HG03039 (cell line): Measurements from ENCODE around the gene C16orf78.

Source experiments
- ATAC-seq: cut with Tn5 transposase; IDR thresholded peaks from one replicate; pipeline ENCODE4 v1.9.1; 2021; ENCODE audit warnings: mild to moderate bottlenecking, moderate library complexity; ENCODE audit not compliant: unreplicated experiment

C16orf78 gene

GRCh38 chr16:49382916-49383315 lies 9.3 kb downstream of the C16orf78 start:
- ATAC-seq, result no peak

DNA sequence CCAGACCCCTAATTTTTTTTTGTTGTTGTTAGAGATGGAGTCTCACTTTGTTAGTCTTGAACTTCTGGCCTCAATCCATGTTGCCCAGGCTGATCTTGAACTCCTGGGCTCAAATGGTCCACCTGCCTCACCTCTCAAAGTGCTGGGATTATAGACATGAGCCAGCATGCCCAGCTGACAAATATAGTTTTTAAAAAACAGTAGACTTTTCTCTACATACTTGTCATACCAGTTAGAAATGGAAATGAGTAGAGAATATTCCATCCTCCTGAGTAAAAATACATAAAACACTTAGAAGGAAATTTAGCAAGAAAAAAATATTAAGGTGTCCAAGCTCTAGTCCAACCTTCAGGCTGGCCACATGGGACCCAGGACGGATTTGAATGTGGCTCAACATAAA lies 21.4 kb downstream of the C16orf78 start:
- no peak for ATAC-seq

DNA sequence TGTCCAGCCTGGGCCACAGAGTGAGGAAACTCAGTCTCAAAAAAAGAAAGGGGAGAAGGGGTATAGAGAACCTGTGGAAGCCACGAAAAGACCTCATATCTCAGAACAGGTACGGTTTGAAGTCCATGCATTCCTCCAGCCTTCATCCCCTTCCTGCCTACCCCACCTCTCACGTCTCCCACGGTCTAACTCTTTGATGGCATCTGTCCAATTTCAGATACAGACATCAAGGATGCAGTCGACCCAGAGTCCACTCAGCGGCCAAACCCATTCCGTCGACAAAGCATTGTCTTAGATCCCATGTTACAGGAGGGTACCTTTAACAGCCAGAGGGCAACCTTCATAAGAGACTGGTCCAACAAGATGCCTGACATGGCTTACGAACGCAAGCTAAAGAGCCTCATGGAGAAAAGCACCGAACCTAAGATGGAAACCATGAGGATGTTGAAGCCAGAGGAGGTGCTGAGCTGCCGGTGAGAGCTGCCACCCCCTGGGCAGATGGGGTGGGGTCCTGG lies 22.7 kb downstream of the C16orf78 start:
- ATAC-seq, result no peak

DNA sequence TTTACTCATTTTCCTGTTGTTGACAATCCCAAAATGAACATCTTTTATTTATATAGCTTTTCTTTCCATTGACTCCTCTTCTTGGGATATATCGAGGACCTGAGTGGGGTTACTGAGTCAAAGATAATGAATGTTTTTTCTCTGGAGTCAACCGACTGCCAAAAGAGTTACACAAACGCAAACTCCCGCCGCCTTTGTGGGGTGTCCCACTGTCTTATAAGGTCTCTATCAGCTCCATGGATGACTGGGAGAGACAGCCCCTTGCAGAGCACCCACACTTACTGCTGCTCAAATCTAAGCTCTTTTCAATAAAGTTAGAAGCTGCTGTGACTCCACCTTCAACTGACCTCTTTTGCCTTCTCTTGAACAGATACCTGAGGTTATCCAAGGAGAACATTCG lies 25.2 kb downstream of the C16orf78 start:
- ATAC-seq, result no peak

DNA sequence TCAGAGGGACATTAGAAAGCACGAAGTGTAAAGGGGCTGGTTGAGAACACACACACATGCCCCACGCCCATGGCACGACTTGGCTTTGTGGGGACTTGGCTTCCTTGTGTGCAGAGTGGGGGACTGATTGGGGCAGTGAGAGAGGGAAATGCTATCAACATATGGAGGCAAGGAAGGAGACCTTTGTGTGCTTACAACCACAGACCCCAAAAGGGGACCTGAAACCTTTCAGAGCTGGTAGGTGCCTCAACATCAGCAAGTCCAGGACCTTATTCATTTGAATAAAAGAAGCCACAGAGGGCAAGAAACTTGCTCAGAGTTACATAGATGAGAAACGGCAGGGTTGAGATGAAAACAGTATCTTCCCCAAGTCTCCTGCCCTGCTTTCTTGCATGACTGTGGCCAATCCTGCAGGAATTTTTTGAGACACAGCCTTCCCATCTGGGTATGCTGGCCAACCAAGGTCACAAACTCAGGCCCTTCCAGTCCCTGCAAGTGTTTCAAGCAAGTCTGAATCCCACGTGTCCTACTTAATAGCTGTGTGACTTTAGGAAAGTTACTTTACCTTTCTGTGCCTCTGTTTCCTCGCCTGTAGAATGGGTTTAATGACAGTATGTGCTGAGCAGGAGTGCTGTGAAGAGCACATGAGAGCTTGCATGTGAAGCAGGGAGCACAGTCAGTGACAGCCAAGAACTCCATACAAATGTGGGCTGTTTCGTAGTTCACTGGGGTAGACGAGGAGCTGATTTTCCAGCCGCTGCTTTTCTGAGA lies 26.2 kb downstream of the C16orf78 start:
- ATAC-seq, result peak; percentile 98

GRCh38 chr16:49400611-49401010 lies 27.0 kb downstream of the C16orf78 start:
- ATAC-seq, result no peak

- ATAC-seq, result no peak
Observed at GRCh38 chr16:49405123-49405522, 31.5 kb downstream of the C16orf78 start.

DNA sequence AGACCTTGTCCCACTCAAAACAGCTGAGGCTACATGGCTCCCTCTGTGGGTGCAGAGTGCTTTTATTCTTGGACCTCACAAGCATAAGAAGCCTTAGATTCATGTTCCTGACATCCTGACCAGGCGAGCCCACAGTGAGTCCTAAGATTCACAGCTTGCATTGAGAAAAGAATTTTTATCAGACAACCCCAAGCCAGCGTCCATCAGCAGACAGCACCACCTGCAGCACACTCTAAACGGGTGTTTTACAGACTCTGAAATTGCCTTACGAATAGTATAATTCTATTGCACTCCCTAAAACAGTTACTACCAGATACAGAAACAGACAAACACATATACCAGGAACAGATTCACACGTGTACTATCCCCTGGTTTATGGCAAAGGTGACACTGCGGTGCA lies 31.9 kb downstream of the C16orf78 start:
- no peak for ATAC-seq

- peak; percentile 96 for ATAC-seq
Observed at GRCh38 chr16:49407873-49408550, 34.4 kb downstream of the C16orf78 start.

DNA sequence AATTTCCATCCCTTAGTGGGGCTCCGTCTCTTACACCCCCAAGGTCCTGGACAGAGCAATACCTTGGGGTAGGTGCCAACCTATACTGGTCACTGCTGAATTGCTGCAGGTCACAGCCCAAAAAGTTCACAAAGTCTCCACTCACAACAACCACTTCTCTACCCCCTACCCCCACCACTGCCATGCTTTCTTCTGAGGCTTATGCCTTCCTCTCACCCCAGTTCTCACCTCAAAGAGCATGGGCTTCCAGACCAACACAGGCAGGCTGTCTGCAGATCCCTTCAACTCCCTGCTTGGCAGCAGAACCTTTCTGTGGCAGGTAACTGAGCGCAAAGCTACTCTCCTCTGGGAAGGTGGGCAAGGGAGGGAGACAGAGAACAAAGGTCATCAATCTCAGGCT lies 35.5 kb downstream of the C16orf78 start:
- no peak for ATAC-seq

DNA sequence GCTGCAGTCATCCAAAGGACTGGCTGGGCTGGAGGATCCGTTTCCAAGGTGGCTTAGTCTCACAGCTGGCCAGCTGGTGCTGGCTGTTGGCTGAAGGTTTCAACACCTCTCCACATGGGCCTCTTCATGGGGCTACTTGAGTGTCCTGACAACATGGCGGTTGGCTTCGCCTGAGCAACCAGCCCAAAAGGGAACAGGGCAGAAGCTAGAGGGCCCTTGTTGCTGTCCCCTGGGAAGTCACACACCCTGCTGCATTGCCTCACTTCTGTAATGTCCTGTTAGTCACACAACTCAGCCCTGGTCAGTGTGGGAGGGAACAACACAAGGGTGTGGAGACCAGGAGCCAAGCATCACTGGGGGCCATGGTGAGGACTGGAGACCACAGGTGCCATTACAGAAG lies 36.6 kb downstream of the C16orf78 start:
- ATAC-seq, result no peak

- no peak for ATAC-seq
Observed at GRCh38 chr16:49411121-49411970, 37.7 kb downstream of the C16orf78 start.

DNA sequence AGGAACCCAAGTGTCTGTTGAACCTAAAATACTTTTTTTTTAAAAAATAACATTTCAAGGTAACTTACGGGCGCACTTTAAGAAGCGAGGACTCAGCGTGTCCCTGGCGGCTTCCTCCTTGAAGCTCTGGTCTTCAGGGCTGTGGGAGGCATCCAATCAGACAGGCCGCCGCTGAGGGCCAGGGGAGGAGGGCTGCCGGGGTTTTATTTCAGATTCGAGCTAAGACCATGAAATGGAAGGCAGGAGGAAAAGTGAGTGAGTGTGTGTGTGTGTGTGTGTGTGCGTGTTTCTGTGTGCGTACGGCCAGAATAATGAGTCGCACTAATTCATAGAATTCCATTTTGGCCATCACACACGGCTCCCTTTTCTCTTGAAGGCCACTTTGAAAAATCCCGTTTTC lies 41.1 kb downstream of the C16orf78 start:
- no peak for ATAC-seq

- ATAC-seq, result no peak
Observed at GRCh38 chr16:49415083-49415482, 41.5 kb downstream of the C16orf78 start.

- ATAC-seq, result no peak
Observed at GRCh38 chr16:49416001-49416675, 42.5 kb downstream of the C16orf78 start.

GRCh38 chr16:49417354-49417753 lies 43.8 kb downstream of the C16orf78 start:
- ATAC-seq, result no peak

DNA sequence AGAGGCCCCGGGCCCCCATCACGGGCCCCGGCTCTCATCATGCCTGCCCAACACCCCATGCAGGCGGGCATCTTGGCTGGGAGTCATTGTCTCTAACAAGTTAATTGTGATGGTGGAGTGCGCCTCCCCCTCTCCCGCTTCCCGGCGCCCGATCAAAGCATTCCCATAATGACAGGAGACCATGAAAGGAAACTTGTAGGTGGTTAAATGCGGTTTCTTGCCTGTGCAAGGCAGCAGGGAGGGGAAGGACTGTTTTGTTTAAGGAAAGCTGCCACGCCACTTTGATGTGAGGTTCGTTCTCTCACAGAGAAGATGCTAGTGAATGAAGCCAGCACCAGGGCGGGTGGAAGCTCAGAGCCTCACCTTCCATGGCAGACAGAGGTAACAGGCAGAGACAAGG lies 45.4 kb downstream of the C16orf78 start:
- no peak for ATAC-seq

DNA sequence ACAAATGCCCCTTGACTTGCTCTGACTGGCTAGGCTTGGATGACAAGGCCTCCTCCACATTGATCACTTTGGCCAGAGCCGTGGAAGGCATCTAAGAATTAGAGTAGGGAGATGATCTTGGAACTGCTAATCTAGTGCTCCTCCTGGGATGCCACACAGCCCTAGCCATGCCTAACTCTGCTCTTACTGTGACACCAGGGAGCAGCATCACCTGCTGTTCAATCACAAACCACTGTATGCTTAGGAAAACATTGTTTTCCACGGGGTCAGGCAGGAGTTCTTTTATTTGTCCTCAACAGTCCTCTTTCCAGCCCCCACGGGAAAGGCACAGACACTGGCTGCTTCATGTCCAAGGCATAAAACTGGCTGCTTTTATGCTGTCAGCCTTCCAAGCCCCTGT lies 46.3 kb downstream of the C16orf78 start:
- ATAC-seq, result no peak

GRCh38 chr16:49422896-49423295 lies 49.3 kb downstream of the C16orf78 start:
- no peak for ATAC-seq

DNA sequence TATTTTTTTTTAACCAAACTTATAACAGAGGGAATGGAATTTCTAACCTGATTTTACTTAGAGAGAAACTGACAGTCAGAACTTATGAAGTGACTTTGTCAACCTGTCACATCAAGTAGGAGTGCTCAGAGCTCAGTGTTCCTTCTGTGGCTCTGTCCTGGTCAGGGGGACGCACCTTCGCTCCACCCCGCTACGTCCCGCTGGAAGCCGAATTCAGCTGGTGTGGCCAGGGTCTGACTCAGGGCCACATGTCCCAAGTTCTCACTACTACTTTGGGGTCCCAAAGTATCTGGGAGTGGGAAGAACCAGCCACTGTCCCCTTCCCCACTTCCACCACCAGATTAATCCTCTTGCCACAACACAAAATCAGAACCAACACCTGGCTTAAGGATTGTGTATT lies 51.4 kb downstream of the C16orf78 start:
- no peak for ATAC-seq

GRCh38 chr16:49427771-49428170 lies 54.2 kb downstream of the C16orf78 start:
- ATAC-seq, result no peak
